AG09319 (cell line): Measurements from ENCODE around the gene TCHHL1.

Experiments
- DNase-seq: peaks from one replicate; pipeline ENCODE4 v3.0.0-alpha.2; 2010; ENCODE audit warnings: low read depth; ENCODE audit errors: extremely low read depth
- CTCF ChIP-seq: IDR thresholded peaks from 2 replicates; pipeline ENCODE4 v1.5.1; 2011; ENCODE audit warnings: low read depth, mild to moderate bottlenecking, inconsistent platforms, low read length, moderate library complexity

The TCHHL1 gene

GRCh38 chr1:152112885-152113432 lies 24.1 kb upstream of the TCHHL1 start:
- TF ChIP-seq CTCF = no peak
- DNase-seq = no peak

- no peak for DNase-seq
- no peak for TF ChIP-seq CTCF
Measured at GRCh38 chr1:152112101-152112884, 23.4 kb upstream of the TCHHL1 start.

- no peak for TF ChIP-seq CTCF
- DNase-seq = no peak
Measured at GRCh38 chr1:152111515-152111968, 22.7 kb upstream of the TCHHL1 start.

- no peak for DNase-seq
- TF ChIP-seq CTCF = no peak
Measured at GRCh38 chr1:152110860-152111514, 22.1 kb upstream of the TCHHL1 start.

GRCh38 chr1:152110365-152110859 lies 21.5 kb upstream of the TCHHL1 start:
- TF ChIP-seq CTCF = peak; percentile 0; the same call in 1 of the 2 replicates
- DNase-seq = no peak

GRCh38 chr1:152109998-152110294 lies 21.1 kb upstream of the TCHHL1 start:
- no peak for DNase-seq
- TF ChIP-seq CTCF = no peak
